Cardiac muscle cell (in vitro differentiated cells and primary cell): ENCODE data around the gene TDRD9. TPM values are rescaled to one million over a fixed set of nuclear protein-coding genes. Genes with fewer than 3 reads are reported as not detected.

ENCODE experiments used
- DNase-seq, 2 donors: peaks; one replicate each; pipeline versions ENCODE4 v3.0.0 to v3.0.0-alpha.2; 2010 to 2017; ENCODE audit warnings: low read depth in 1 of 2, low spot score in 1 of 2
- H3K27ac ChIP-seq: fragments of 200-600 bp; sonication (generic); 2 replicates; pipeline ENCODE4 v1.5.1; 2016
- H3K27me3 ChIP-seq: fragments of 200-600 bp; sonication (generic); 2 replicates; pipeline ENCODE4 v1.6.0; 2016; ENCODE audit warnings: control low read depth
- H3K36me3 ChIP-seq: fragments of 200-600 bp; sonication (generic); 2 replicates; pipeline ENCODE4 v1.5.1; 2016; ENCODE audit warnings: control low read depth
- H3K4me1 ChIP-seq: fragments of 200-600 bp; sonication (generic); 2 replicates; pipeline ENCODE4 v1.8.1; 2017; ENCODE audit warnings: low read depth, mild to moderate bottlenecking, mixed run types
- H3K4me3 ChIP-seq: fragments of 200-600 bp; sonication (generic); 2 replicates; pipeline ENCODE4 v1.5.1; 2016; ENCODE audit warnings: mild to moderate bottlenecking
- H3K9me3 ChIP-seq: fragments of 200-600 bp; sonication (generic); 2 replicates; pipeline ENCODE4 v1.5.1; 2017; ENCODE audit warnings: low read depth, mild to moderate bottlenecking, control low read depth
- CTCF ChIP-seq: IDR thresholded peaks from 2 replicates; pipeline ENCODE4 v1.5.1; 2012; ENCODE audit warnings: low read depth, mild to moderate bottlenecking, low read length
- polyA plus RNA-seq: library from polyadenylated mRNA; unstranded; fragments of >200 nt; fragmentation: Nextera tagmentation; extraction: Ambion mirVana; gene quantifications from 2 replicates; pipeline ENCODE4 v1.2.1, GENCODE V29; 2016
- total RNA-seq: library from RNA; depleted of rRNA; stranded (reverse); fragments of >200 nt; gene quantifications from 2 replicates; pipeline ENCODE4 v1.2.3, GENCODE V29; 2016

TDRD9 gene
- total and polyA plus RNA-seq, 2 experiments from 2014 or later: 0.31 TPM; not detected in 1

- H3K27ac ChIP-seq: no peak overlapping the region
- DNase-seq: no peak
- peaks cover 22% of the 10 kb centered on the region for H3K4me1 ChIP-seq
- no peak overlapping the region for H3K4me3 ChIP-seq
- H3K9me3 ChIP-seq: no peaks in the 10 kb centered on the region
- H3K36me3 ChIP-seq: no peaks in the 10 kb centered on the region
- TF ChIP-seq CTCF: no peak
- H3K27me3 ChIP-seq: no peaks in the 10 kb centered on the region
These were observed 158.0 kb downstream of the TDRD9 start for GRCh38 chr14:104086210-104086660.

- DNase-seq: no peak
- no peaks in the 10 kb centered on the region for H3K9me3 ChIP-seq
- H3K4me1 ChIP-seq: peaks cover 22% of the 10 kb centered on the region
- no peak for TF ChIP-seq CTCF
- no peak overlapping the region for H3K4me3 ChIP-seq
- H3K36me3 ChIP-seq: no peaks in the 10 kb centered on the region
- H3K27me3 ChIP-seq: no peaks in the 10 kb centered on the region
- no peak overlapping the region for H3K27ac ChIP-seq
These were observed 158.6 kb downstream of the TDRD9 start for GRCh38 chr14:104086661-104087461.

GRCh38 chr14:104087505-104087904 lies 159.2 kb downstream of the TDRD9 start:
- Histone ChIP-seq H3K36me3 (no peaks in the 10 kb centered on the region), H3K4me1 (peaks cover 22% of the 10 kb centered on the region), H3K9me3 (no peaks in the 10 kb centered on the region), H3K27me3 (no peaks in the 10 kb centered on the region), H3K4me3 (no peak overlapping the region), H3K27ac (no peak overlapping the region)
- no peak for DNase-seq
- TF ChIP-seq CTCF: no peak

- Histone ChIP-seq H3K27ac (no peak overlapping the region), H3K9me3 (no peaks in the 10 kb centered on the region), H3K36me3 (no peaks in the 10 kb centered on the region), H3K27me3 (no peaks in the 10 kb centered on the region), H3K4me1 (peaks cover 19% of the 10 kb centered on the region), H3K4me3 (no peak overlapping the region)
- TF ChIP-seq CTCF: no peak
- peak in 1 of 2 donors; percentile 5 for DNase-seq
These were observed 160.0 kb downstream of the TDRD9 start for GRCh38 chr14:104087981-104088850.

GRCh38 chr14:104090071-104090748 lies 162.0 kb downstream of the TDRD9 start:
- Histone ChIP-seq H3K36me3 (no peaks in the 10 kb centered on the region), H3K27ac (no peak overlapping the region), H3K9me3 (no peaks in the 10 kb centered on the region), H3K4me3 (no peak overlapping the region), H3K4me1 (peaks cover 8% of the 10 kb centered on the region), H3K27me3 (no peaks in the 10 kb centered on the region)
- TF ChIP-seq CTCF: no peak
- peak in 1 of 2 donors; percentile 5 for DNase-seq
